Chondrocyte (in vitro differentiated cells): Measurements from ENCODE around the gene SLU7. TPM values are rescaled to one million over a fixed set of nuclear protein-coding genes. Genes with fewer than 3 reads are reported as not detected.
A peak's percentile ranks its signal among the peaks of the same experiment; 100 is the strongest.

Source experiments
- DNase-seq: peaks from one replicate; pipeline ENCODE4 v3.0.0; 2021; ENCODE audit warnings: mixed read lengths, low spot score
- H3K27ac Mint-ChIP-seq: one replicate; pipeline ENCODE4 v1.8.0; 2021; ENCODE audit warnings: mild to moderate bottlenecking, moderate library complexity, mixed read lengths; ENCODE audit not compliant: unreplicated experiment
- H3K27me3 Mint-ChIP-seq: 2 replicates; pipeline ENCODE4 v1.8.0; 2021; ENCODE audit warnings: low read depth, mixed read lengths
- H3K36me3 Mint-ChIP-seq: 2 replicates; pipeline ENCODE4 v1.8.0; 2021; ENCODE audit warnings: low read depth, mixed read lengths
- H3K4me1 Mint-ChIP-seq: 2 replicates; pipeline ENCODE4 v1.8.0; 2021; ENCODE audit warnings: low read depth, mild to moderate bottlenecking, mixed read lengths
- H3K4me3 Mint-ChIP-seq: one replicate; pipeline ENCODE4 v1.8.0; 2021; ENCODE audit warnings: mild to moderate bottlenecking, moderate library complexity, mixed read lengths; ENCODE audit not compliant: unreplicated experiment
- H3K9me3 Mint-ChIP-seq: 2 replicates; pipeline ENCODE4 v1.8.0; 2021; ENCODE audit warnings: low read depth, mixed read lengths
- total RNA-seq: library from RNA; stranded (reverse); gene quantifications from 3 replicates; pipeline ENCODE4 v1.2.1, GENCODE V29; 2021
- TF ChIP-seq, protein P1 (sequence below): fragments of 200-600 bp; sonication (generic); IDR thresholded peaks from 2 replicates; pipeline ENCODE4 v1.5.0; 2021; ENCODE audit warnings: antibody characterized with exemption, mild to moderate bottlenecking, moderate library complexity

The SLU7 gene
- total RNA-seq, 1 donor from 2014 or later: 29.5 TPM

DNA sequence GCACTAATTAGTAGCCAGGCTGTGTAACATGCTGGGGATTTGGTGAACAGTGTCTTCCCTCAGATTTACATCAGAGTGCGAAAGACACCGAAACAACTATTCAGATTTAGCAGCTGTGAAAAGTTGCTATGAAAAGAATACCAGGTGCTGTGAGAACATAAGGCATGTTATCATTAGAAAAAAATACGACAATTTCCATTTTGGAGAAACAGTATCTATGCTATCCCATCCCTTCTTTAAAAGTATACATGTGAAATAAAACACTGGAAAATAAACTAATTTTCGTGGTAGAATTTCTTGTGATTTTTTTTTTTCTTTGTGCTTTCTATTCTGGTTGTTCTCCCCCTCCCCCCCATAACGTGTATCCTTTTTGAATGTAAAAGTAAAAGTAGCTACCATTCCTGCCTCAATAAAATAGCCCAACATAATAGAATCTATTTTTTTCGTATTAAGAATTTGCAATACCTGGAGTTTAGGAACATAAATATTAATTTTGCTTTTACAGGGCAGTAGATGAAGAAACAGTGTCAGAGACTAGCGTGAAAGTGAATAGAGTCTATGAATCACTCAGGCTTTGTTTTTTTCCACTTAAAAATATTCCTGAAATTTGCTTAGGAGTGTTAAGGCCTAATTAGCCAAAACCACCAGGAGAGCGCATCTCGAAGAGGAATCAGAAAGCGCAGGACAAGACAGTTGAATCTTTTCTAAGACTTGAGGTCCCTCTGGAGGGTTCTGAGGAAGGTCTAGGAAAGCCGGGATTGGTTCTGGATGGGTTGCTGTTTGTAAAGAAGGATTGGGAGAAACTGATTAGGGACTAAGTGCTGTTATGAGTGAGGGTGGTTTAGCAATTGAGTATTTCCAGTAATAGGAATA, 813 bp upstream of the SLU7 start:
- Mint-ChIP-seq H3K4me1 (peaks cover 60% of the 10 kb centered on the region), H3K36me3 (peaks cover 2% of the 10 kb centered on the region), H3K4me3 (peak overlapping the region; percentile 99), H3K27ac (peak overlapping the region; percentile 100), H3K27me3 (no peaks in the 10 kb centered on the region), H3K9me3 (no peaks in the 10 kb centered on the region)
- TF ChIP-seq, protein P1, sequence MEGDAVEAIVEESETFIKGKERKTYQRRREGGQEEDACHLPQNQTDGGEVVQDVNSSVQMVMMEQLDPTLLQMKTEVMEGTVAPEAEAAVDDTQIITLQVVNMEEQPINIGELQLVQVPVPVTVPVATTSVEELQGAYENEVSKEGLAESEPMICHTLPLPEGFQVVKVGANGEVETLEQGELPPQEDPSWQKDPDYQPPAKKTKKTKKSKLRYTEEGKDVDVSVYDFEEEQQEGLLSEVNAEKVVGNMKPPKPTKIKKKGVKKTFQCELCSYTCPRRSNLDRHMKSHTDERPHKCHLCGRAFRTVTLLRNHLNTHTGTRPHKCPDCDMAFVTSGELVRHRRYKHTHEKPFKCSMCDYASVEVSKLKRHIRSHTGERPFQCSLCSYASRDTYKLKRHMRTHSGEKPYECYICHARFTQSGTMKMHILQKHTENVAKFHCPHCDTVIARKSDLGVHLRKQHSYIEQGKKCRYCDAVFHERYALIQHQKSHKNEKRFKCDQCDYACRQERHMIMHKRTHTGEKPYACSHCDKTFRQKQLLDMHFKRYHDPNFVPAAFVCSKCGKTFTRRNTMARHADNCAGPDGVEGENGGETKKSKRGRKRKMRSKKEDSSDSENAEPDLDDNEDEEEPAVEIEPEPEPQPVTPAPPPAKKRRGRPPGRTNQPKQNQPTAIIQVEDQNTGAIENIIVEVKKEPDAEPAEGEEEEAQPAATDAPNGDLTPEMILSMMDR: no peak
- no peak for DNase-seq

DNA sequence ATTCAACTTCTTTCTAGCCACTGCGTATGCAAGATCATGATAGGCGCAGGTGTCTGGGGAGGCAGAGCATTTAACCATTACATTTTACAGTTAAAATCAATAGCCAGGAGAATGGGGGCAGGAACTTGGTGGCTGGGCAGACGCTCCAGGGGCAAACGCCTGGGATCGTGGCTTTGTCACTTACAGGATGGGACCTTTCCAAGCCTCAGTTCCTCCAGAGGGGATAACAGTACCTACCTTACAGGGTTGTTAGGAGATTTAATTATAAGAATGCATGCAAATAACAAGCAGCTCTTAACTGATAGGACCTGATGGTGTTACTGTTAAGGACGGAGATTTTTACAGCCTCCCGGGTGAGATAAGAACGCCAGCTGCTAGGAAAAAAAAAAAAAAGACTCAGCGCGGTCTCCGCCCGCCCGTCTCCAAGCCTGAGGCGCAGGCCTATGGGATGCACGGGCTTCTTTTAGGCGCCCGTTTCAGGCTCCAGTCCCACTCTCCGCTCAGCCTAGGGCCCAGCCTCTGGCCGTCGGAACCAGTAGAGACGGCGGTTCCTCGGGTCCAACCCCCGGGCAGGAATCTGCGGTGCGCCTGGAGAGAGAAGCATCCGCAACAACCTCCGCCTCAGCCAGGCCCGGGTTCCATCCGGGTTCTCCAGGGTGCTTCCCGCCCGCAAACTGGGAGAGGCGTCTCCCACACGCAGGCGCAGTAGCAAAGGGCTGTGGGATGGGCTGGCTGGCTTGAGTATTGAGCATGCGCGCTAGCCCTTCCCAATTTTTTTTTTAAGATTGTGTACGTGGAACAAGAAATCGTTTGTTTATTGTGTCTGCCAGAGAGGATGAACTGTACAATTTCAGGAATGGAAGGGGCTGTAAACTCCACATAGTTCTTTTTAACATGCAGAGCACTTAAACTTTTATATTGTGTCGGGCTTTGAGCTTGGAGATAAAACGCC, 19.2 kb downstream of the SLU7 start, which contains the start of gene FAM200C:
FAM200C (minus strand) TSS at position 653 of the 952 bp plus-strand sequence. CDS start 4,564 bp downstream, outside the sequence.
- H3K9me3 Mint-ChIP-seq: no peaks in the 10 kb centered on the region
- peaks cover 15% of the 10 kb centered on the region for H3K36me3 Mint-ChIP-seq
- H3K27ac Mint-ChIP-seq: peak within 1 kb of the TSS; percentile 98
- peak within 1 kb of the TSS; percentile 84 for H3K4me3 Mint-ChIP-seq
- TF ChIP-seq, protein P1: no peak
- peaks cover 34% of the 10 kb centered on the region for H3K4me1 Mint-ChIP-seq
- peak; percentile 96 for DNase-seq
- H3K27me3 Mint-ChIP-seq: no peaks in the 10 kb centered on the region

GRCh38 chr5:160398806-160399205, 20.1 kb downstream of the SLU7 start:
- no peak for DNase-seq
- peaks cover 8% of the 10 kb centered on the region for H3K36me3 Mint-ChIP-seq
- no peaks in the 10 kb centered on the region for H3K27me3 Mint-ChIP-seq
- H3K4me1 Mint-ChIP-seq: peaks cover 34% of the 10 kb centered on the region
- no peak overlapping the region for H3K27ac Mint-ChIP-seq
- TF ChIP-seq, protein P1: no peak
- no peaks in the 10 kb centered on the region for H3K9me3 Mint-ChIP-seq
- H3K4me3 Mint-ChIP-seq: peak overlapping the region; percentile 84

GRCh38 chr5:160397492-160397891, 21.4 kb downstream of the SLU7 start:
- DNase-seq: no peak
- no peak overlapping the region for H3K4me3 Mint-ChIP-seq
- no peaks in the 10 kb centered on the region for H3K9me3 Mint-ChIP-seq
- H3K27me3 Mint-ChIP-seq: no peaks in the 10 kb centered on the region
- peaks cover 34% of the 10 kb centered on the region for H3K4me1 Mint-ChIP-seq
- H3K36me3 Mint-ChIP-seq: no peaks in the 10 kb centered on the region
- TF ChIP-seq, protein P1: no peak
- H3K27ac Mint-ChIP-seq: no peak overlapping the region

DNA sequence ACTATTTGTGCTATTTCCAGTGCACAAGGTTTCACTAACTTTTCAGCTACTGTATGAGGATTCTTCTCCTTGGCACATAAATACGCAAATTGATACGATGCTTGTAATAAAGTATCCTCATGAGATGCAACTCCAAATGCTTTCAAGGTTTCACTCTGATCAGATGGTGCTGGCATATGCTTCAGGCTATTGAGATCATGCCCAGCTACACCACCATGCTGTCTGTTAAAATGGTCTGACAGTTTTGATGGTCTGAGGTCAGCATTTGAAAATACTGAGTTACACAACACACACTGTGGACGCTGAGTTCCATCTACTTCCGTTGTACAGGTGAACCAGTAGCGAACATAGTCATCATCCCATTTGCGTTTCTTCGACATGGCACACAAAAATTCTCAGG, 23.8 kb downstream of the SLU7 start:
- no peaks in the 10 kb centered on the region for H3K9me3 Mint-ChIP-seq
- H3K4me3 Mint-ChIP-seq: no peak overlapping the region
- H3K36me3 Mint-ChIP-seq: peaks cover 2% of the 10 kb centered on the region

More for the DNA sequence above, 23.8 kb downstream of the SLU7 start:
- DNase-seq: no peak
- TF ChIP-seq, protein P1: no peak
- Mint-ChIP-seq H3K4me1 (peaks cover 28% of the 10 kb centered on the region), H3K27ac (no peak overlapping the region), H3K27me3 (no peaks in the 10 kb centered on the region)
